DMS153 treated with DMSO at 0.1 percent for 48 hours (cell line): Measurements from ENCODE around the gene SCARF2.

Source experiments
- DNase-seq: peaks from one replicate; lab custom pipeline; 2025; ENCODE audit not compliant: unreplicated experiment; lab: John Stamatoyannopoulos, UW

SCARF2 gene

DNA sequence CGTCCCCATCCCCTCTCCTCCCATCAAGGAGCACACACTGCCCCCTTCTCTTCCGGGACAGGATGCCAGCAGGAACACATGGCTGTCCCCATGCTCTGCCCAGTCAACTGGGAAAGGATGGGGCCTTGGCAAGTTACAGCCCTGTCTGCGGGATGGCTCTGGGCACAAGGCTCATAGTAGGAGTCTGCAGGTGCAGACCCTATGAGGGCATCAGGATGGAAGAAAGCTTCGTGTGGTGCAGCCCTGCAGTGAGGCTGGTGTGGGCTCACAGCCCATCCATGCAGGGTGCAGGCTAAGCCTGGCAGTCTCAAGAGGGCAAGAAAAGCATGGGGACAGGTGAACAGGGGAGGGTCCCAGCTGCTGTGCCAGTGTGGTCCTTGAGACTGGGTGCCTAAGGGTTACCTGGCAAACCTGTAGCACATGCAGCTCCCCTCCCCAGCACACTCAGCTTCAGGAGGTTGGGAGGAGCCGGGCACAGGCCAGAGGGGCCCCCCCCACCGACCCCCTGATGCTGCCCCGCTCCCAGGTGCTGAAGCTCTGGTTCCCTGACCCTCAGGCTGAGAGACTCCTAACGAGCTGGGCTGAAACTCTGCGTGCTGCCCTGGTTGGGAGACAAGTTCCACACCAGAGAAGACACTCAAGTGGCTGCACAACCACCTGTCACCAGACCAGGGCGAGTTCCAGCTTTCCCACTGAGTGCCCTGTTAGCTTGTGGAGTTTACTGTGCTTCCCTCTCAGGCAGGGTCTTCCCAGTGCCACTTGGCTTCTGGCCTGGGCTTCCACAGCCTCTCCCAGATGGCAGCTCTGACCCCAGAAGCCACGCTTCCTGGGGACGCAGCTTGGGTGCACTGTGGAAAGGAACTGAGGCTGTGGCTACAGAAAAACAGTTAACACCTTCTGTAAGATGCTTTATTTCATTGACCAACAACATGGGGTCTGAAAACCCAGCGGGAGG, 3.3 kb upstream of the SCARF2 start:
- DNase-seq, result no peak

DNA sequence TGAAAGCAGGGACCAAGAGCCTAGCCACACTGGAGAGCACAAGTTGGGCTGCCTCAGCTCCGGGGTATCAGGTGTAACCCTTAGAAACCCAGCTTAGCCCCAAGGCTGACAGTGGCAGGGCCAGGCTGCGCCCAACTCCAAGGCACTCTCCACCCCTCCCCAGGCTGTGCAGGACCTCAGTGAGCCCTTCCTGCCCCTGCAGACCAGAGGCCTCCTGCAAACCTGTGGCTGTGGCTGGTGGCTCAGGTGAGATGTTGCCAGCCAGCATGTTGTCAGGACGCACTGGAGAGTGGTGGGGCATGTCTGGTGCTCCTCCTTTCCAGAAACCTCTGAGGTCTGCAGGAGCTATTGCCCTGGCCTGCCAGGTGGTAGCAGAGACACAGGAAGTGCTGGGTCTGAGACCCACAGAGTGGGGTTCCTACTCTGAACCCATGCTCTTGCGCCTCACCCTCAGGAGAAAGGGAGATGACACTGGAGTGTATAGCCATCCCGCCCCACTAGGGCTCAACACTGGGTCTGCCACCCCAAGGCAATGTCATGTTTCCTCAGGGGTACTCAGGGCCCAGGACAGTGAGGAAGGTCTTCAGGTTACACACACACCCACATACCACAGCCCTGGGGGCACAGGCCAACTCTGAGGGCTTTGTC, 2.4 kb upstream of the SCARF2 start:
- DNase-seq, result no peak

DNA sequence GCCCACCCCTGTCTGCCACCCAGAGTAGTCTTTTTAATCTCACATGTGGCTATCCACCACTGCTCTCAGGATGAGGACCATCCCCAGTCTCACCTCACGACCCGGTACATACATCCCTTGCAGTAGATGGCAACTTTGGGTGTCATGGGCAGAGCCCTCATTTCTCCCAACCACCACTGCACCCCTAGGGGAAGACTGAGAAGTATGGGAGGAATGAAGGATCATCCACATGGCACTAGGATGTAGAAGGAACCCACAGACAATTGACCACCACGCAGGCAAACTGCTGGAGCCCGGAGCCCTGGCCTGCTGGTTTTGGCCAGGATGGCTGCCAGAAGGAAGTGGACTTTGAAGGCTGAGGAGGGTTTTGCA, 1.9 kb upstream of the SCARF2 start:
- DNase-seq, result no peak

DNA sequence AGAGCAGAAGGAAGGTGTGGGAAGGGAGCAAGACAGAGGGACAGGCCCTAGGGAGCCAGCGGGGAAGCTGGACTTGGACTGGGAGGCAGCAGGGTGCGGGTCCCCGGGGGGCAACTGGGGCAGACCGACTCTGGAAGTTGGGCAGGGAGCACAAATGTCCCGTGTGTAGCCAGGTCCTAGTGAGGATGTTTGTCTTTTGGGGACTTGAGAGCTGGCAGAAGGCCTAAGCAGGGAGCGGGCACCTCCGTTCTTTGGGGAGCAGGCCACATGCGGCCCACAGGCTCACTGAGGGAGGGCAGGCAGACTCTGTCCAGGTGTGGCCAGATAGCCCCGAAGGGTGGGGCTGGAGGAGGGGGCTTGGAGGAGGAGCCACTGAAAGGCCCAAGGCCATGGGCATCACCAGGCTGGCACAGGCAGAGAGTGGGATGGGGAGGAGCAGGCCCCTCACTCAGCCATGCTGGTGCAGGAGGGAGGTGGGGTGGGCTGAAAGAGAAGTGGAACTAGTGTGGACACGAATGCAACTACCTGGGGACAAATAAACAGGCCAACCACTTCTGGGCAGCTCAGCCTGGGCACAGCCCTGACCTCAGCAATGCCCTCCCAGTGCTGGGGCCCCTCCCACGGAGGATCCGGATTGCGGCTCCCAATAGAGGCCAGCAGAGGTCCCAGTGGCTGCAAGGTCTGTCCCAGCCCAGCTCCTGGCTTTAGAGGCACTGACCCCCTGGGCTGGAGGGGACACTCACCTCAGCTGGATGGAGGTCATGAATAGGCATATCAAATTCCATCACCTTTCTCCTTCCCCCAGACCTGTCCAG, 1.3 kb upstream of the SCARF2 start:
- no peak for DNase-seq

DNA sequence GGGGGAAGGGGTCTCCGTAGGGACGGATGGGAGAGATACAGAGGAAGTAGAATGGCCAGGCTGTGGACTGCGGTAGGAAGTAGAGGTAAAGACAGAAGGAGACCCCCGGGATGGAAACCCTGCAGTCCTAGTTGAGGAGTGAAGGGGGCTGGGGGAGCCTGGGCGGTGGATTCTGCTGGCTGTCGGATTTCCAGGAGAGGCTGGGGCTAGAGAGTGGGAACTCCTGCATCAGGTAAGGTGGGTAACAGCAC, 727 bp upstream of the SCARF2 start:
- no peak for DNase-seq

DNA sequence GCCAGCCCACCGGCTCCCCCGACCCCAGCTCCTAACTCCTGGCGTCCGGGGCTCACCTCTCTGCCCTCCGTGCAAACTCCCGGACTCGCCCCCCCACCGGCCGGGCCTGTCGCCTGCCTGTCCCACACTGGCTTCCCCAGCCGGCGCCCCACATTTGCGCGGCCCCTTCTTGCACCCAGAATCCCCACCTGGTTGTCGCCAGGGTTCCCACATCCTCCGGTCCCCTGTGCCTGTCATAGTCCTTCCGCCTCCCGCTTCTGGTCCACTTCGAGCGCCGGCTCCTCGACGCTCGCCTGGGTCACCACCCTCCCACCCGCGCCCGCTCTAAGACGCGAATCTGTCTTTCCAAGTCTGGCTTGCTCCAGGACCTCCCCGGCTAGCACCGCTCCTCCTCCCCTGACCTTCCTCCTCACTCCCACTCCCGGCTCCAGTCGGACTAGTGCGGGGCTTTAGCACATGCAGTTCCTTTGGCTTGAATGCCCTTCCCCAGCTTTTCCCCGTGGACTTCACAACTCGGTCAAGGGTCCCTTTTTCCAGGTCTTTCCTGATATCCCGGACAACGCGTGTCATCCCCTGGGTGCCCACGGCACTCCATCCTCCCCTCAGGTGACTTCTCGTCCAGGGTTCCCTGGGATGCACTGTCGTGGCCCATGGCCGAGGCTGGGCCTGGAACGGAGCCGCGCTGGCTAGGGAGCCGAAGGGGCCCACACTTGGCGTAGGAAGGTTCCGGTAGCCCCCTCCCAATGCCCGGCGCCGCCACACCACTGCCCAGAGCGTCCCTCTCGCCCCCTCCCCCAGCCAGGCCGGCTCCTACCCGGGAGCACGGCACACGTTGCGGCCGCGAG, 635 bp downstream of the SCARF2 start:
- no peak for DNase-seq

DNA sequence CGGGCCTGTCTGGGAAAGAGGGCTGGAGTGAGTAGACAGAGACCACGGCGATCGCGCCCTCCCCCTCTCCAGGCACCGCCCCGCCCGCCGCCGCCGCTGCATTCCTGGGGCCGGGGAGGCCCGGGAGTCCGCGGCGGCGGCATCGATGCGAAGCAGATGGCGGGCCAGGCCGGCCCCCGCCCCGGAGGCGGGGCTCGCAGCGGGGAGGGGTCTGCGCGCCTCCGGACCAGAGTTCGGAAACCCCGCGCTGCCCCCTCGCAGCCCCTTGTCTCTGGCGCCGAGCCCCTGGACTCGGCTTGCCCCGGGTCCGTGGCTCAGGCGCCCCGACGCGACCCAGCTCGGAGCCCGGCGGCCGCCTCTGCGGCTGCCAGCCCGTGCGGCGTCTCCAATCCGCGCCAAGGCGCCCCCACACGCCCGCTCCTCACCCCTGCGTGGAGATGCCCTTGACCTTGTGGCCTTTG, 1.3 kb downstream of the SCARF2 start:
- no peak for DNase-seq

DNA sequence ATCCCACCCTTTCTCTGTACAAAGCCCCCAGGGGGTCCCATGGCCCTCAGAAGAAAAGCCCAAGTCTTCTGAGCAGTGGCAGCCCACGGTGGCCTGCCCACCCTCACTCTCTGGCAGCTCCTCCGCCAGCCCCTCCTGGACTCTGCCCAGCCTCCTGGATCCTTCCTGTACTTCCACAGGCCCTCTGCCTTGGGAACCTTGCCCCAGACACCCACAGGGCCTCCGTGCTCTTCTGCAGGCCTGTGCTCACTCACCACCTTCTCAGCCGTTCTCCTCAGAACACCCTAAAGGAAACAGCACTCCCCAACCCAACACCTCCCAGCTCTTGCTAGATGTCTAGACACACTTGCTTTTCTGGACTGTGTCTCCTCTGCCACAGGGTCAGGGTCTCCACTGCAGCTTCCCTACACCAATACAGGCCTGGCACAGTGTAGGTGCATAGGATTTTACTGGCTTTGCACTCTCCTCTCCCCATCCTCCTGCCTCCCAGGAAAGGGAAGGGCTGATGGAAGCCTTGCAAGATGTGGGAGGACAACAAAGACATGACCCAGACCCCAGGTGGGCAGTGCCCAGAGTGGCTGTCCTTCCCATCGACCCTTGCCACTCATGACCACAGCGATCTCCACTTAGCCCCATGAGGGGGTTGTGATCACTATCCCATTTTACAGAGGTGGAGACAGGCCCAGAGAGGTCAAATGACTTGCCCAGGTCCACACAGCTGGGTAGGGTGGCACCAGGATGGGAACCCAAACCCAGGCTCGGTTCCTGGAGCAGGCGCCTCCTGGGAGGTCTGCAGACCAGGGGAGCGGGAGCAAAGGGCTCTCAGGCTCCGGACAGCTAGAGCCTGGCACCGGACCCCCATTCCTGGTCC, 2.0 kb downstream of the SCARF2 start:
- DNase-seq, result no peak

DNA sequence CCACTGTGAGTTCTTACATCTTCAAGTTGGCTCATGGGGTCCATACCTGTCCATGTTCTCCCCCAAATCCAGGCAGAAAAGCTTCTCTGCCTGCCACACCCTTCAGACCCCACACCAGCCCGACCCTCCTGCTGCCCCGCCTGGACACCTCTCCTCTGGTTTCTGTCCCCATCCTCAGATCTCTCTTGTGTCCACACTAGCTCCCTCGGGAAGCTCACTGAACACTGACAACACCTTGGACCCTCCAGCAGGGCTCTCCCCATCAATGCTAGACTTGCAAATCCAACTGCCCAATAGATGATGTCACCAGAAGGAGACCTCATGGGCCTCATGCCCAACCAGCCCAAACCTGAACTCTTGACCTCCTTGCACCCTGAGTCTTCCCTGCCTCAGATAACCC, 2.9 kb downstream of the SCARF2 start:
- no peak for DNase-seq

DNA sequence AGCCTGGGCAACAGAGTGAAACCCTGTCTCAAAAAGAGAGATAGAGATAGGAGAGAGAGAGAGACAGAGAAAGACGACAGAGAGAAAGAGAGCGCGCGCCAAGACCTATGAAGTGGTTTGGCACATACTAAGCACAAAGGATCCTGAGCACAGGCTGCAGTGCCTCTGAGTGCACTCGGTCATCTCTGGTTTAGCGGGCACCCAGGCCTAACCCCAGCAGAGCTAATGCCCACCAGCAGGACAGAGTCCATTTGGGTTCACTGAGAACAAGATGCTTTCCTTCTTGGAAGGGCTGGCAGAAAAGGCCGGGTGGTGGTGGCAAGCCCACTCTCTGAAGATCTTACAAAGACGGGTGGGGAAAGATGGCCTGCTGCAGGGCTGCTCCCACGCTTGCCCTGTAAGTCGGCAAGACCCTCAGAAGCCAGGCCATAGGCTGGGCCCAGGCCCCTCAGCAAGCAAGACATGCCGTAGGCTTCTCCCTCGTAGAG, 3.3 kb downstream of the SCARF2 start:
- DNase-seq, result no peak

DNA sequence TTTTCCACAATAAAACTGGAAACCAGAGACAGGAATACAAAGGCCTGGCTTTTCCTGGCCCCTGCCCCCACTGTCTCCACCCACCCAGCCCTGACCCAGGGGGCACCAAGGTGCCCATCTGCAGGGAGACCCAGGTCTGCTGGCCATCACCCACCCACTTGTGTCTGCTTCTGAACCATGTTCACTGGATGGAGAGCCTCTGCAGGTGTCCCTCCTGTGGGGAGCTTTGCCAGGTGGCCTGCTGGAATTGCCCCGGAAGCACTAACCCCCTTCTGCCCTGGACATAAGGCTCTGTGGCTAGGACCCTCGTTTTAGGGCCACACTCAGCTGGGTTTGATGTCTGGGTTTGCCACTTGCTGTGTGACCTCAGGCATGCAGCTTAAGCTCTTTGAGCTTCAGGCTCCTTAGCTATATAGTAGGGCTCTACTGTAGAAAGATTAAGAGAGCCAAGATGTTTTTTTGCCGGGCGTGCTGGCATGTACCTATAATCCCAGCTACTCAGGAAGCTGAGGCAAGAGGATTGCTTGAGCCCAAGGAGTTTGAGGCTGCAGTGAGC, 3.9 kb downstream of the SCARF2 start:
- no peak for DNase-seq

DNA sequence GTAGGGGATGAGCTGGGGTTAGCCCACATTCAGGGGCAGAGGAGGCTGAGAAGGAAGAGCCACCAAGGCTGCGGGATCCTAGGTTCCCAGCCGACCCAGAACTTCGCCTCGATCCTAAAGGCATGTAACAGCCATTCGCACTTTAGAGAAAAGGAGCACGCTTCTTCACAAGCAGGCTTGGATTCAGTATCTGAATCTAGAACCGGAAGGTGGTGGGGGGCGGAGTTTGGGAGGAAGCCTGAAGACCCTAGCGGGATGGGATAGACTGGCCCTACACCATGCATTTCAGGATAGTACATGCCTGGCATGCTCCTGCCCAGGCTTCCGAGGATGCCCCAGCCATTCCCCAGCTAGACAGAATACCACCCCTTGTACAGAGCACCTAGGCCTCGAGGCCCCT, 4.4 kb downstream of the SCARF2 start:
- DNase-seq, result no peak

DNA sequence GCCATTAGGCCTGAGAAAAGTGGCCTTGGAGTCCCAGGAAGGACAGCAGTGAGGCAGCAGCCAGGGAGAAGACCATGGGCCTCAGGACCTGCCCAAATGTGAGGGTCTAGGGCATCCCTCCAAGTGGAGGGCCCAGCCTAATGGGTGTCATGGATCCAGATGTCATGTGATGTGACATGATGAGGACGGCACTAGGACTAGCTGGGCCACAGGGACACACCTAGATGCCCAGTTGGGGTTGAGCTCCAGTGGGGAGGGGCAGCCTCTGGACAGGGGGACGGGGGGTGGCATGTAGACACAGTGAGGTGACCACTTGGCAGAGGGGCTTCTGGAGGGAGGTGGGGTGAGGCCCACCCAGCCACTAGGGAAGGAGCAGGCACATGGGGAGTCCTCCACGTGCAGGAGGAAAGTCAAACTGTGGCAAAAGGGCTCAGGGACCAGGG, 5.4 kb downstream of the SCARF2 start:
- DNase-seq, result no peak

DNA sequence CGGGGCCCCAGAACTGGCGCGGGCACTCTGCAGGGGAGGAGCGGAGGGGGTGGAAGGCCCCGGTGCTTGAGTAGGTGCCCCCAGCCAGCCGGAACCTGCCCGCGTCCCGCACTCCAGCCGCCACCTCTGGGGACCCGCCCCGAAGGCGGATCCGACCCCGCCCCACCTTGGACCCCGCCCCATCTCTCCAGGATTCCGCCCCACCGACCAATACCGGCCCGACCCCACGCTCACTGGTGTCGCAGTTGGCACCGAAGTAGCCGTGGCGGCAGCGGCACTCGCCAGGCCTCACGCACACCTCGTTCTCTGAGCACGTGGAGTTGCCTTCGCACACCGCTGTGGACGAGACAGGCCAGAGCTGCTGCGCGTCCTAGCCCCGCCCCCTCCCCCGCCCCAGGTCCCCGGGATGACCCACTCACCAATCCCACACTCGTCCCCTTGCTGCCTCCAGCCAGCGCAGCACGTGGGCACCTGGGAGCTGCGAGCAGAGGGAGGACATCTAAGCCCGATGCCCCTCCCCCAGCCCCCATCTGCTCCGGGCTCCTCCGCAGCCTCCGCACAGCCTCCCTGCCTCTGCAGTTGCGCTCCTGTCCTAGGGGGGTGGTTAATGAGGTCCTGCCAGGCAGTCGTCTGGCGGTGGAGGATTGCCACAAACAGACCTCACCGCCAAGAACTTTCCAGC, 6.0 kb downstream of the SCARF2 start:
- no peak for DNase-seq

DNA sequence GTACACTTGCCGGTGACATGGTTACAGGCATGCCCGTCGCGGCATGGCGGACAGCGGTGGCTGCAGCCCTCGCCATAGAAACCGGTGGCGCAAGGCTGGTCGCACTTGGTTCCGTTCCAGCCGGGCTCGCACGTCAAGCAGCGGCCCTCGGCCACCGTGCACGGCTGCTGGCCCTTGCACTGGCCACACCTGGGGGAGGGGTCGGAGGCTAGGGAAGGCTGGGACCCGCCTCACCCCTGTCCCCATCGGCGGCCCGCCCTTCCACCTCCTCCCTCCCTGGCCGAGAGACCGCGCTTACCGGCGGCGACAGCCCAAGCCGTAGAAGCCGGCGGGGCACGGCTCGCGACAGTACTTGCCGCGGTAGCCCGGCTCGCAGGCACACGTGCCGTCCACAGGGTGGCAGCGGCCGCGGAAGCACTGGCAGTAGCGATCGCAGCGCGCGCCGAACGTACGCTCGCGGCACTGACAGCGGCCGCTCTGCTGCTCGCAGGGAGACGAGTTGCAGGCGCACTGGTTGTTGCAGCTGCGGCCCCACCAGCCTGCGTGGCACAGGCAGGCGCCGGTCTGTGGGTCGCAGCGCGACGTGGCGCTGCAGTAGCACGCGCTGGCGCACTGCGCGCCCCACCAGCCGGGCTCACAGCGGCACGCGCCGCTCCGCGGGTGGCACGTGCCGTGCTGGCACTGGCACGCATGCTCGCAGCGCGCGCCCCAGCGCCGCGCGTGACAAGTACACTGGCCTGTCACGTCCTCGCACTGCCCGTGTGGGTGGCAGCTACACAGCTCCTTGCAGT, 6.7 kb downstream of the SCARF2 start:
- no peak for DNase-seq

DNA sequence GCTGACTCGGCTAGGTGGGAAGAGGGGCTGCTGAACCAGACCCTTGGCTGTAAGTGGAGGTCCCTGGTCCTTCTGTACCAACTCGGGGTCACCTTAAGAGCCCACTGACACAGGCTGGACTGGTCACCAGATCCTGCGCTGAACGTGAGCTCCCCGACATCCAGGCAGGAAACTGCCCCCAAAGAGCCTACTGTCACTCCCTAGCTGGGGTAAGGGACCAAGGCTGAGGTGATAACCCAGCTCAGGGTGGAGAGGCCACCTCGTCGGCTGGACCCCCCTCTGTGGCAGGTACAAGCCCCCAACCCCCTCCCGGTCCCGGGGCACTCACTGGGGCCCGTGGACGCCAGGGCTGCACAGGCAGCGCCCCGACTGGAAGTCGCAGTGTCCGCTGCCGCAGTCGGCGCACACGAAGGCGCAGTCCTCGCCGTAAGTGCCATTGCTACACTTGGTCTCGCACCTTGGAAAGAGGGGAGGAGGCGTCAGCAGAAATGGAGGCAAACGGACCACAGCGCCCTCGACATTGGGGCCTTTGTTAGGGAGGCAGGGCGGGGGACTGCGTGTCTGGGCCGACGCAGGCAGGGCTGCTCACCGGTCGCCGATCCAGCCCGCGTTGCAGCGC, 7.4 kb downstream of the SCARF2 start:
- DNase-seq, result no peak

DNA sequence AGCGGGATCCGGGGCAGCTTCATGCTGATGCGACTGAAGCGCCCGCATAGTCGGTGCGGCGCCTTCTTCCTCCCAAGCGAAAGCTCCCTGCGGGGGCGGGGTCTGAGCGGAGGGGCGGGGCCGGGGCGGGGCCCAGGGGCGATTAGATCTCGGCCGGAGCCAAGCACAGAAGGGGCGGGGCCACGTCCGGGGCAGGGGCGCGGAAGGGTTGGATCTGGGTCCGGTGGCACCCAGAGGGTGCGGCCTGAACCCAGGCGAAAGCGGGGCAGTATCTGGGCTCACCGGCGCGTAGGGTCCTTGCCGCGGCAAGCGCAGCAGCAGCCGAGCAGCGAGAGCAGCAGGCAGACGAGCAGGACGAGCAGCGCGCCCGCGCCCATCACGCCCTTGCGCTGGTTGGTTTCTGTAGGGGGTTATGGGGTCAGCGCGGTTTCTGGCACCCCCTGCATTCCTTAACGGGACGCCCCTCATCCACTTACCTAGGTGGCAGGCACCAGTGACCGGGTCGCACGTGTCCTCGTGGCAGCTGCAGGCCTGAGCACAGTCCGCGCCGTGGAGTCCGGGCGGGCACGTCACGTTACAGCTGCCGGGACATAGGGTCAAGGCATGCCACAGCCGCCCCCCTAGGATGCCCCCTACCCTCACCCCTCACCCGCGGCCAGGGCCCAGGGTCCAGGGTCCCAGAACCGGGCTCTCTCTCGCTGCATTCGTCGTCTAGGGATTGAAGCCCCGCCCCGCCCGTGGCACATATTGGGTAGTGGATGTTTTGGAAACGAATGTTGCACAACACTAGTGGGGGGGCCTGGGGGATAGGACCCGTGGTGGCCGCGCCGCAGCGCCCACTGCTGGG, 8.1 kb downstream of the SCARF2 start:
- no peak for DNase-seq
